Measurements from ENCODE around the gene CPXM2. TPM values are rescaled to one million over a fixed set of nuclear protein-coding genes. Genes with fewer than 3 reads are reported as not detected.

Gene CPXM2
- total RNA-seq, 1 donor from 2014 or later: 4.1 TPM

- intact Hi-C loops (cut with micrococcal nuclease): no loop called here
- ATAC-seq (no peak), DNase-seq (no peak)
Observed at GRCh38 chr10:123855008-123855684, 36.5 kb downstream of the CPXM2 start.

GRCh38 chr10:123854498-123854897 is 37.1 kb downstream of the CPXM2 start:
- intact Hi-C loops (cut with micrococcal nuclease): no loop called here
- DNase-seq: no peak
- ATAC-seq: no peak

GRCh38 chr10:123854003-123854402 is 37.6 kb downstream of the CPXM2 start:
- no peak for ATAC-seq
- intact Hi-C loops (cut with micrococcal nuclease): no loop called here
- DNase-seq: no peak

GRCh38 chr10:123852411-123852951 is 39.1 kb downstream of the CPXM2 start:
- ATAC-seq: no peak
- DNase-seq: no peak
- intact Hi-C loops (cut with micrococcal nuclease): no loop called here

- ATAC-seq (no peak), DNase-seq (no peak)
- intact Hi-C loops (cut with micrococcal nuclease): no loop called here
Observed at GRCh38 chr10:123848564-123849457, 42.8 kb downstream of the CPXM2 start.

- no peak for ATAC-seq
- intact Hi-C loops (cut with micrococcal nuclease): no loop called here
- no peak for DNase-seq
Observed at GRCh38 chr10:123847686-123848432, 43.7 kb downstream of the CPXM2 start.

GRCh38 chr10:123843835-123844234 is 47.8 kb downstream of the CPXM2 start:
- ATAC-seq: no peak
- intact Hi-C loops (cut with micrococcal nuclease): no loop called here
- DNase-seq: no peak

GRCh38 chr10:123842692-123843385 is 48.8 kb downstream of the CPXM2 start:
- no peak for ATAC-seq
- DNase-seq: no peak
- intact Hi-C loops (cut with micrococcal nuclease): no loop called here

GRCh38 chr10:123841560-123841959 is 50.0 kb downstream of the CPXM2 start:
- intact Hi-C loops (cut with micrococcal nuclease): no loop called here
- DNase-seq (no peak), ATAC-seq (no peak)

GRCh38 chr10:123841115-123841514 is 50.5 kb downstream of the CPXM2 start:
- ATAC-seq: no peak
- DNase-seq: no peak
- intact Hi-C loops (cut with micrococcal nuclease): no loop called here

- intact Hi-C loops (cut with micrococcal nuclease): no loop called here
- DNase-seq (no peak), ATAC-seq (no peak)
Observed at GRCh38 chr10:123840714-123841113, 50.9 kb downstream of the CPXM2 start.

GRCh38 chr10:123838596-123839310 is 52.9 kb downstream of the CPXM2 start:
- ATAC-seq (no peak), DNase-seq (no peak)
- intact Hi-C loops (cut with micrococcal nuclease): no loop called here

- ATAC-seq (no peak), DNase-seq (no peak)
- intact Hi-C loops (cut with micrococcal nuclease): no loop called here
Observed at GRCh38 chr10:123837756-123838155, 53.9 kb downstream of the CPXM2 start.

- no peak for ATAC-seq
- DNase-seq: no peak
- intact Hi-C loops (cut with micrococcal nuclease): no loop called here
Observed at GRCh38 chr10:123836418-123837145, 55.0 kb downstream of the CPXM2 start.

- intact Hi-C loops (cut with micrococcal nuclease): no loop called here
- no peak for DNase-seq
- no peak for ATAC-seq
Observed at GRCh38 chr10:123835575-123835974, 56.0 kb downstream of the CPXM2 start.

- ATAC-seq: no peak
- no peak for DNase-seq
- intact Hi-C loops (cut with micrococcal nuclease): no loop called here
Observed at GRCh38 chr10:123833170-123833850, 58.3 kb downstream of the CPXM2 start.

GRCh38 chr10:123831259-123831658 is 60.3 kb downstream of the CPXM2 start:
- no peak for DNase-seq
- intact Hi-C loops (cut with micrococcal nuclease): no loop called here
- ATAC-seq: no peak

Measured in left ventricle myocardium superior (tissue), 1 donor.